Testis (tissue), 3 donors: ENCODE results near the gene SORT1. TPM values are rescaled to one million over a fixed set of nuclear protein-coding genes. Genes with fewer than 3 reads are reported as not detected.
A peak's percentile ranks its signal among the peaks of the same experiment; 100 is the strongest.

Source experiments
- DNase-seq: peaks from one replicate; pipeline ENCODE4 v3.0.0-alpha.2; 2019
- H3K27ac ChIP-seq, 2 donors: fragments of 200-600 bp; sonication (generic); one replicate each; pipeline ENCODE4 v1.5.1; 2019
- H3K27me3 ChIP-seq: fragments of 200-600 bp; sonication (generic); one replicate; pipeline ENCODE4 v1.5.1; 2019
- H3K36me3 ChIP-seq: fragments of 200-600 bp; sonication (generic); one replicate; pipeline ENCODE4 v1.5.1; 2017; ENCODE audit warnings: low read depth; ENCODE audit errors: missing control alignments
- H3K4me1 ChIP-seq: fragments of 200-600 bp; sonication (generic); one replicate; pipeline ENCODE4 v1.5.1; 2019
- H3K4me3 ChIP-seq, 2 donors: fragments of 200-600 bp; sonication (generic); one replicate each; pipeline ENCODE4 v1.5.1; 2017 to 2019
- H3K9me3 ChIP-seq: fragments of 200-600 bp; sonication (generic); one replicate; pipeline ENCODE4 v1.5.1; 2017
- POLR2A ChIP-seq: fragments of 450-650 bp; IDR thresholded peaks from one replicate; pipeline ENCODE4 v1.6.1; 2017; ENCODE audit warnings: antibody characterized with exemption, mild to moderate bottlenecking, moderate library complexity
- WGBS, 2 donors: methylation state at CpG; one replicate each; pipeline ENCODE4 v1.1.5; 2018; 5-methylcytosine and 5-hydroxymethylcytosine counted together
- intact Hi-C: fragments of 100-400 bp; cut with DNase I; formaldehyde crosslinking; loops from one replicate; pipeline ENCODE4 v1.15.1; 2023; ENCODE audit warnings: low total_unique reads
- polyA plus RNA-seq: library from polyadenylated mRNA; stranded (reverse); fragments of 350-450 nt; fragmentation: Illumina TruSeq; extraction: RNeasy Lipid Tissue Mini Kit (QIAGEN cat#74804); gene quantifications from one replicate; pipeline ENCODE4 v1.2.3, GENCODE V29; 2014; ENCODE audit warnings: low read depth, low replicate concordance; ENCODE audit not compliant: insufficient read depth
- total RNA-seq, 2 donors: library from RNA; depleted of rRNA; stranded (reverse); fragments of >200 nt; gene quantifications; one replicate each; pipeline ENCODE4 v1.2.3, GENCODE V29; 2016
- TF ChIP-seq, protein P1 (sequence below), 3 experiments: fragments of 450-650 bp in 2 of 3; fragments of 200-600 bp in 1 of 3; sonication (generic) in 1 of 3; IDR thresholded peaks; one replicate each; pipeline ENCODE4 v1.5.1; 2016 to 2019; ENCODE audit warnings: antibody characterized with exemption in 3 of 3, mild to moderate bottlenecking in 2 of 3, moderate library complexity in 1 of 3

SORT1 gene
- total and polyA plus RNA-seq, 3 donors from 2014 or later = 110 to 212 (median 174) TPM

DNA sequence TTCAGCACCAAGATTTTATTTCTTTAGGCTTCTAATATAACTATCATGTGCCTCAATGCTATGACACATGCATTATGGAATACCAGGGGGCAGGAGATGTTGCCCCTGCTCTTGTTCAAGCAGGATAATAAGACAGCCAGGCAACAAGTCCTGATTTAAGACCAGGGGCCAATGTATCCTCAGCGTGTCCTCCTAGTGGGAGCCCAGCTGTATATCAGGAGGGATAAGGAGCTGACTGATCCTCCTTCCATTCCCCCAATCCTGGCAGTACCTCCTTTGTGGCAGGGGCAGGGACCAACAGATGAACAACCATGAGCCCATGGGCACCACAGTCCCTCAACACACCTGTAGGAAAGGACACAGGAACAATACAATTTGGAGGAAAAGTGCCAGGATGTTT is 29.3 kb downstream of the SORT1 start:
- intact Hi-C loops = no loop called here
- TF ChIP-seq POLR2A = no peak
- TF ChIP-seq, protein P1, sequence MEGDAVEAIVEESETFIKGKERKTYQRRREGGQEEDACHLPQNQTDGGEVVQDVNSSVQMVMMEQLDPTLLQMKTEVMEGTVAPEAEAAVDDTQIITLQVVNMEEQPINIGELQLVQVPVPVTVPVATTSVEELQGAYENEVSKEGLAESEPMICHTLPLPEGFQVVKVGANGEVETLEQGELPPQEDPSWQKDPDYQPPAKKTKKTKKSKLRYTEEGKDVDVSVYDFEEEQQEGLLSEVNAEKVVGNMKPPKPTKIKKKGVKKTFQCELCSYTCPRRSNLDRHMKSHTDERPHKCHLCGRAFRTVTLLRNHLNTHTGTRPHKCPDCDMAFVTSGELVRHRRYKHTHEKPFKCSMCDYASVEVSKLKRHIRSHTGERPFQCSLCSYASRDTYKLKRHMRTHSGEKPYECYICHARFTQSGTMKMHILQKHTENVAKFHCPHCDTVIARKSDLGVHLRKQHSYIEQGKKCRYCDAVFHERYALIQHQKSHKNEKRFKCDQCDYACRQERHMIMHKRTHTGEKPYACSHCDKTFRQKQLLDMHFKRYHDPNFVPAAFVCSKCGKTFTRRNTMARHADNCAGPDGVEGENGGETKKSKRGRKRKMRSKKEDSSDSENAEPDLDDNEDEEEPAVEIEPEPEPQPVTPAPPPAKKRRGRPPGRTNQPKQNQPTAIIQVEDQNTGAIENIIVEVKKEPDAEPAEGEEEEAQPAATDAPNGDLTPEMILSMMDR (IDR thresholded peaks at IDR 0.05) = no peak
- H3K4me1 ChIP-seq = peaks cover 29% of the 10 kb centered on the region
- 73 to 79% methylated on average over 1 of the region's 1 CpG for WGBS, 2 donors
- H3K4me3 ChIP-seq = no peak overlapping the region
- no peaks in the 10 kb centered on the region for H3K36me3 ChIP-seq
- no peaks in the 10 kb centered on the region for H3K27me3 ChIP-seq
- H3K9me3 ChIP-seq = no peaks in the 10 kb centered on the region
- no peak for DNase-seq
- no peak overlapping the region for H3K27ac ChIP-seq

GRCh38 chr1:109367626-109368025 is 30.1 kb downstream of the SORT1 start:
- intact Hi-C loops = no loop called here
- DNase-seq = no peak
- peak overlapping the region in 1 of 2 donors; percentile 1 for H3K27ac ChIP-seq
- peaks cover 22% of the 10 kb centered on the region for H3K4me1 ChIP-seq
- H3K4me3 ChIP-seq = no peak overlapping the region
- 87 to 92% methylated on average over 3 of the region's 3 CpGs for WGBS, 2 donors
- H3K9me3 ChIP-seq = no peaks in the 10 kb centered on the region
- no peaks in the 10 kb centered on the region for H3K27me3 ChIP-seq
- no peaks in the 10 kb centered on the region for H3K36me3 ChIP-seq
- TF ChIP-seq, protein P1 (IDR thresholded peaks at IDR 0.05) = no peak
- no peak for TF ChIP-seq POLR2A

DNA sequence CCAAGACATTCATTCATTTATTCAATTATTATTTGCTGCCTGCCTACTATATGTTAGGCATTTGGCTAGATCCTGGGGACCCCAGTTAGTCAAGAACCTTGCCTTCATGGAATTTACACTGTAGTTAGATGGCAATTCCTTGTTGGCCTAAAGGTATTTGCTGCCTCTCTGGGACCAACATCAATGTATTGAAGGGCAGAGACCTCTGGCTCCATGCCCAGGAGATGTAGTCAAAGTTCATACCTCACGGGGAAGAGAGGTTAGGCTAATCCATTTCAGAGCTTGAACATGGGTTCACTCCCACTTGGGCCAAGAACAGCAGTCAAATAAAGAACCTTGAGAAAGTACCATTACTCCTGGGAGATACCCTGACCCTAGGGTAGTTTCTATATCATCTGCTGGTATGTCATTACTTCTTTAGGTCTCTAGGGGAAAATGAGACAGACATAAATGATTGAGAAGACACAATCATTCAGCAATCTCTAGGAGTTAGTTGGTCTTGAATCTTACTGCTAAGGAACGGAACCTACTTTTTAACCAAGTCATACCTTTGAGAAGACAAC is 32.0 kb downstream of the SORT1 start:
- no peaks in the 10 kb centered on the region for H3K36me3 ChIP-seq
- no peak overlapping the region for H3K4me3 ChIP-seq
- H3K27me3 ChIP-seq = no peaks in the 10 kb centered on the region
- intact Hi-C loops = no loop called here
- TF ChIP-seq, protein P1 (IDR thresholded peaks at IDR 0.05) = peak in 1 of 3 experiments; percentile 6
- TF ChIP-seq POLR2A = no peak
- H3K4me1 ChIP-seq = peaks cover 7% of the 10 kb centered on the region
- no peaks in the 10 kb centered on the region for H3K9me3 ChIP-seq
- 76 to 85% methylated on average over 2 of the region's 2 CpGs for WGBS, 2 donors
- DNase-seq = no peak
- no peak overlapping the region for H3K27ac ChIP-seq

DNA sequence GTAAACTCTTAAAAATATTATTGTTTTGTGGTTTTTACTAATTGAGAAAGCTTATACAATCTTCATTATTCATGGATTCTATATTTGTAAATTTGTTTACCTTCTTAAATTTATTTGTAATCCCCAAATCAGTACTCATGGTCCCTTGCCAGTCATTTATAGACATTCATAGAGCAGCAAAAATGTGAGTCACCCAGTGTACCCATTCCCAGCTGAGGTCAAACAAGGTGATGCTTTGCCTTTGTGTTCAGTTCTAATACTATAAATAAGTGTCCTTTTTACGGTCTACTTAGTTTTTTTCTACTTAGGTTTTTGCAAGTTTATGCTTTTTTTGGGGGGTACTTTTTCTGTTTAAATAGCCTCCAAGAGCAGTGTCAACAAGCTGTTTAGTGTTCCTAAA is 36.1 kb downstream of the SORT1 start:
- 50 to 54% methylated on average over 1 of the region's 1 CpG for WGBS, 2 donors

More for the DNA sequence above, 36.1 kb downstream of the SORT1 start:
- Histone ChIP-seq H3K27ac (no peak overlapping the region), H3K36me3 (no peaks in the 10 kb centered on the region), H3K9me3 (no peaks in the 10 kb centered on the region), H3K27me3 (no peaks in the 10 kb centered on the region), H3K4me1 (peaks cover 9% of the 10 kb centered on the region), H3K4me3 (no peak overlapping the region)
- TF ChIP-seq, protein P1 (IDR thresholded peaks at IDR 0.05) = no peak
- no peak for TF ChIP-seq POLR2A
- DNase-seq = no peak
- intact Hi-C loops = no loop called here
